ENCODE results near the gene SCGB1D2.

Gene SCGB1D2

DNA sequence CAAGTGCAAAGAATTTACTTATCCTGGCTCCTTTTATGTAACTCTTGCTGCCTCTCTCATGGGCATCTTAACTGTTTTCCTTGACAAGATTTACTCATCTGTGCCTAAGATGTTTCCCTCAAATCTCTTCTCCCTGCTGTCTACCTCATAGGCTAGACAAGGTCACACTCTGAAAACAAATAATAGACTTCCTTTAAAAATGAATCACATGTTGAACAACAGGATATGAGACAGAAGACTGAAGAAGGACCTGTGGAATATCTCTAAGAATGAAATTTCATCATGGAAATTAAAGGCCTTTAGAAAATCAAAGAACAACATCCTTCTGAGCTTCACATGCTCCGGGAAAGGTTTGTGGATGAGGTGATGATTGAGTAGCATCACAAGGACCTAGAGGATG lies 22.0 kb downstream of the SCGB1D2 start:
- no peak for DNase-seq

DNA sequence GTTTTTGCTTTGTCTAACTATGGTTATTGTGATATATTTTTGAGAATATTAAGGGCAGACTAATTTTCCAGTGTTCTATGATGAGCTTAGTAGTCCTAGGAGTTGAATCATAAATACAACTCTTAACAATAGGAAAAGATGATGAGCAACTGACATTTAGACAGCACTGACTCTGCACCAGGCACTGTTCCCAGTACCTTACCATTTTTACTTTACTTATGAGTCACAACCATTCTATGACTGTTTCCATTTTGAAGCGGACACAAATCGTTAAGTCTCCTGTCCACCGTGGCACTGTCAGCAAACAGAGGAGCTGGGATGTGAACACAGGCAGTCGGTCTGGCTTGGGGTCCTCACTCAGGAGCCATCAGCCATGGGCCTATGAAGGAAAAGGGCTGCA lies 24.5 kb downstream of the SCGB1D2 start:
- no peak for DNase-seq

DNA sequence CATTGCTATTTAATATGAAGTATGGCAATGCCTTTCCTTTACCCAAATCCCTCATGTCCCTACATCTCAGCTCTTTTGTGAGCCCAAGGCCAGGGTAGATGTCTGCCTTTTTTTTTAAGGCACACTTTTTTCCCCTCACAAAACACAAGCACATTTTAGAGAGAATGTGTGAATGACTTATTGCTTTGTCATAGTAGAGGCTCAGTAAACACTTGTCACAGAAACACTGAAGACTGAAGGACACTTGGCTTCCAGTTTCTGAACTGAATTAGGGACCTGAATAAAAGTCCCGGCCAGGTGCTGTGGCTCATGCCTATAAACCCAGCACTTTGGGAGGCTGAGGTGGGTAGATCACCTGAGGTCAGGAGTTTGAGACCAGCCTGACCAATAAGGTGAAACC lies 25.0 kb downstream of the SCGB1D2 start:
- DNase-seq, result no peak

DNA sequence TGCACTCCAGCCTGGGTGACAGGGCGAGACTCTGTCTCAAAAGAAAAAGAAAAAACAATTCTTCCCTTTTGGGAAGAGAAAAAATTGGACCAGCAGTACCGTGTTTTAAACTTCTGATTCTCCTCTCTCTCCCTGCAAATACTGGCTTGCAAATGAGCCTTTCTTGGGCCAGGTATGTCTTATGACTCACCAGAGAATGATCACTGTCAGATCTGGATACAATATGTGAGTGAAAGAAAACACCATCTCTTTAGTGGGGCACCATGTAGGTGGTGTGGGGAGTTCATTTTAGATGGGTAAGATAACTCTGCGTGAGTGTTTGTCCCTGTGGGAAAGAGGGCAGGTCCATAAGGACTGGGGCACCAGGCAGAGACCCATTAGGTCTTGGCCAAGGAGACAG lies 25.5 kb downstream of the SCGB1D2 start:
- DNase-seq, result no peak

DNA sequence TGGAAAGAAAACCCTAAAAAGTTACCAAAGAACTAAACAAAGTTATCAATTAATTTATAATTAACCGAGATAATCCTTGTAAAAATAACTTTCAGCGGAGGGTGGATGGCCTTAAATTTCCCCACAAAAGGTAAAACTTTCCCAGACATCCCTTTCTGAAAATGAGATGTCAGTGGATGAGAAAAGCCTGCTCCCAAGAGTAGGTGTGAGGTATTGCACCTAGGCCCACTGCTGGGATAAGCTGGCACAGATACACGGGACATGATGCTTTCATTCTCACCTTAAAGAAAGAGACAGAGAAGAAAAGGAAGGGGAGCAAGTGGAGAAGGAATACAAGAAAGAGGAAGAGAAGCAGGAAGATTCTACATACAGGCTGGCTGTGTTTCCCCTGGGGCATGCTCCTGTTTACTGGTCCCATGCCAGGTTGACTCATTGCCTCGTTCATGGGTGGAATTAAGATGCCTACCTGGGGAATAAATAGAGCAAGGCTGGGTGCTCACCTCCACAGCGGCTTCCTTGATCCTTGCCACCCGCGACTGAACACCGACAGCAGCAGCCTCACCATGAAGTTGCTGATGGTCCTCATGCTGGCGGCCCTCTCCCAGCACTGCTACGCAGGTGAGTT lies 27.7 kb downstream of the SCGB1D2 start, which contains the start of gene SCGB2A2:
SCGB2A2 (plus strand) TSS at position 505 of the 625 bp plus-strand sequence; CDS start at position 564, 59 bp downstream.
- DNase-seq, result no peak

DNA sequence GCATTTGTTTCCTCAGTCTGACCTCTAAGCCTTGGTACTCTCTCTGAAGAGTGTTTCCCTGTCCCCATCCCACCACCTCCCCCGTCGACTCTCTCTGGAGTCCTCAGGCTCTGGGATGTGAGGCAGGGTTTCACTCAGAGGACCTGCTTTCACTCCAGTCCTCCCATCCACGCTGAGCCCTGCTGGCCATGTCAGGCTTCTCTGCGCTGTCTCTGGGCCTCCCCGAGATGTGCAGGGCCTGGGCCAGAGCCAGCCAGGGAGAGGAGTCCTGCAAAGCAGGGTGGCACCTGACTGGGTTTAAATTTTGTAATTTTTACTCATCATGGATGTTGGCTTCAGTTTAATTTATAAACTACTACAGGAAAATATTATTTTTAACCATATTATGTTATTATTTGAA lies 31.2 kb downstream of the SCGB1D2 start:
- no peak for DNase-seq

DNA sequence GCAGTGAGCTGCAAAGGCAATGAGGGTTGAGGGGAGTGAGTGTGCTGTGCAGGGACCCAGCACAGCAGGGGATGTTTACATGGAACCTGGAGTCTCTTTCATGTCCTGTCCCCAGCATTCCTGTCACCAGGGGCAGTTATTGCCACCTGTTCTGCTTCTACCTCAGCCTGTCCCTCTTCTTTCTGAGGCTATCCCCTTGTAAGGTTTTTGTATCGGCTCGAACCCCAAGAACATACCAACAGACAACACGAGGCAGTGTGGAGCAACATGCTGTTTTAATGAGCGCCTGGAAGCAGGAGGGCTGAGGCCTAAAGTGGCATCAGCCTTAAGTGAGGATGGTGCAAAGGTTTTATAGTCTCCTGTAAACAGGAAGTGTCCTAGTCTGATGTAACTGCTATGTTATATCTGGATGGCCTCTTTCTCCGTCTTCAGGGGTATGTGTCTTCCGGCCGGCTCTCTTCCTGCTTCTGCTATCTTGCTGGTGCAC lies 31.8 kb downstream of the SCGB1D2 start:
- DNase-seq, result no peak

DNA sequence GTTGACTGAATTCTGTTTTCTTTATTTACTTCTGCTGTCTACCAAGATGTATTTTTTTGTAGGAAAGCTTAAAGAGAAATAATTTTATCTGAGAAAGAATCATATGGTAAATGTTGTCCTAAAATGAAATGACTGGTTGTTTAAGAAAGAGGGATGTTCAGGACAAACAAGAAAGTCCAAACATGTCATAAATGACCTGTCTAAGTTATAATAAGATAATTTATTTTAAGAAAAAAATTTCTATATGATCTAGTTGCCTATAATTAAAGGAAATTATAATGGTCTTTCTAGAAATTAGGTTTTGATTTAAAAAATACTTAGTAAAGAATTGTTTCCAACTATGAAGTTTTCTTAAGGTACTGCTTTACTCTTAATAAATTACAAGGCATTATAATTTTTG lies 38.4 kb downstream of the SCGB1D2 start:
- no peak for DNase-seq
